ENCODE measurements around the gene TMCC1.
"Not testable (repeated sequence)": the region's sequence is repeated elsewhere in the genome, so short reads cannot be mapped to it uniquely, and the experiment has no call there.

The TMCC1 gene

GRCh38 chr3:129655291-129655700, 238.2 kb downstream of the TMCC1 start:
- Histone ChIP-seq H3K4me2 (ENCODE audit: low read length) (no peak overlapping the region), H3K4me1 (ENCODE audit: control insufficient read depth, insufficient read depth, low read length) (peaks cover 59% of the 10 kb centered on the region), H3K9ac (ENCODE audit: low read depth, low read length) (no peak overlapping the region), H3K36me3 (ENCODE audit: insufficient read depth, low read length) (peaks cover 7% of the 10 kb centered on the region), H3K9me3 (replicated peaks; ENCODE audit: low read length) (no peaks in the 10 kb centered on the region), H3K27me3 (ENCODE audit: control insufficient read depth, insufficient read depth, low read length) (no peaks in the 10 kb centered on the region), H3K4me3 (ENCODE audit: low read length) (no peak overlapping the region)

DNA sequence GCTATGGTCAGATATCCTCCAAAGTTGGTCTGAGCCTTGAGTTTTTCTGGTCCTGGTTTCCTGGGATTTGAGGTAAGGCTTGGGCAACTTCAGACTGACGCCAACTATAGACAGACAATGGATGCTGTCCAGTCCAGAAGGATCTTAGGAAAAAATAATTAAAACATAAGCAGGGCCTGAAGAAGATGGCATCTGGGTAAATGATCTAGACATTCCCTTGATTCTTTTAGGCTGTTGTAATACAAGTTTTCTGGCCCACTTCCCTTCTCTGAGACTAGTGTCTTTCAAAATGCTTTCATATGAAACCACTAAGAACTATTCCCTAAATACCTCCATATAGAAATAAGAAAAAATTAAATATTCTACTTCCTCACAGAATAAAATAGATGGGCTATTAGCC, 239.4 kb downstream of the TMCC1 start:
- Histone ChIP-seq H3K9me3 (replicated peaks; ENCODE audit: low read length) (no peaks in the 10 kb centered on the region), H3K4me1 (ENCODE audit: control insufficient read depth, insufficient read depth, low read length) (peaks cover 65% of the 10 kb centered on the region), H3K4me2 (ENCODE audit: low read length) (no peak overlapping the region), H3K27me3 (ENCODE audit: control insufficient read depth, insufficient read depth, low read length) (no peaks in the 10 kb centered on the region), H3K9ac (ENCODE audit: low read depth, low read length) (no peak overlapping the region), H3K4me3 (ENCODE audit: low read length) (no peak overlapping the region), H3K36me3 (ENCODE audit: insufficient read depth, low read length) (peaks cover 7% of the 10 kb centered on the region)

DNA sequence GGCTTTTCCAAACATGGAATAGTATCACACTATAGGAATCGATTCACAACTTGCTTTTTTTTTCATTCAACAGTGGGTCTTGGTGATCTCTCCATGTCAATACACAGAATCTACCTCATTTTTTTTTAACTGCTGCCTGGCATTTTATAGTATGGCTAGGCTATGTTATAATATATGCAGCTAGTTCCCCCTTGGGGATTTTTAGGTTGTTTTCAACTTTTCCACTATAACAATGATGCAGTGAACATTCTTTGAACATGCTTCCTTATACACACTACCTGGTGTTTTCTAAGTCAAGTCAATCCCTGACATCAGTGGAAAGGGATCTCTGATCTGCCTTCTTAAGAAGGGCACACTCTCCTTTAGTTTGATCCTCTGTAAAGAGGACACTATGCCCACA, 240.5 kb downstream of the TMCC1 start:
- H3K4me1 ChIP-seq (ENCODE audit: control insufficient read depth, insufficient read depth, low read length) = peaks cover 63% of the 10 kb centered on the region
- no peak overlapping the region for H3K4me3 ChIP-seq (ENCODE audit: low read length)
- no peak overlapping the region for H3K4me2 ChIP-seq (ENCODE audit: low read length)
- peaks cover 7% of the 10 kb centered on the region for H3K36me3 ChIP-seq (ENCODE audit: insufficient read depth, low read length)
- H3K9me3 ChIP-seq (replicated peaks; ENCODE audit: low read length) = no peaks in the 10 kb centered on the region
- no peaks in the 10 kb centered on the region for H3K27me3 ChIP-seq (ENCODE audit: control insufficient read depth, insufficient read depth, low read length)
- H3K9ac ChIP-seq (ENCODE audit: low read depth, low read length) = no peak overlapping the region

DNA sequence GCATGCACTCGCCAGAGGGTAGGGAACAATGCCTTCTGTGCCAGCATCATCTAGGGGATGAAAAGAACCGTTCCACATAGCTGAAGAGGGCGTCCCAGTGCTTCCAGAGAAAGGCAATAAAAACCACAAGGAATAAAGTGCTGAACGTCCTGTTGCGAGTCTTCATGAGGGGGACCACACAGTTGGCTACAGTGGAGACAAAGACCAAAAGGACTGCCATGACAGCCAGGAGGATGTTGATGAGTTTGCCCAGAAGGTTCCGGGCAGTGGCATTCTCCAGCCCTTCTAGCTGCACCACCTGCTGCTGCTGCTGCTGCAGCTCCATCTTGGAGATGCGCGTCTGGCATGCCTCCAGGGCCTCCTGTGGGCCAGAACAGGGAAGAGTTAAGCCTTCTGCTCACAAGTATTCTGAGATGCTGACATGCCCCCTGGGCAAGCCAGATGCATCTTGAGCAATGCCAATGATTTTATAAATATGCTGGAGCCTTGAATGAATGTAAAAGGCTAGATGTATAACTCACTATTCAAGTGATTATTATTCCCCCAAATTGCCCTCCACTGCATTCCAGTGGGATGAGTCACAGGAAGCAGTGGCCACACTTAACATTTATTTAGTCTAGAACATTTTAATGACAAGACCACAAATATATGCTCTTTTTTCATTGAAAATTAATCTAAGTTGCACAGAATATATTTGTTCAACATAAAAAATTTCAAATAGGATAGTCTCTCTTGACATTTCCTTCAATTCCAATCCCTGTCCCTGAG, 241.9 kb downstream of the TMCC1 start:
- peak overlapping the region; percentile 48 for H3K9ac ChIP-seq (ENCODE audit: low read depth, low read length)
- peak overlapping the region; percentile 13 for H3K4me3 ChIP-seq (ENCODE audit: low read length)
- peak overlapping the region; percentile 42 for H3K4me2 ChIP-seq (ENCODE audit: low read length)
- peaks cover 49% of the 10 kb centered on the region for H3K4me1 ChIP-seq (ENCODE audit: control insufficient read depth, insufficient read depth, low read length)
- peaks cover 7% of the 10 kb centered on the region for H3K36me3 ChIP-seq (ENCODE audit: insufficient read depth, low read length)
- no peaks in the 10 kb centered on the region for H3K9me3 ChIP-seq (replicated peaks; ENCODE audit: low read length)
- no peaks in the 10 kb centered on the region for H3K27me3 ChIP-seq (ENCODE audit: control insufficient read depth, insufficient read depth, low read length)

GRCh38 chr3:129650256-129650872, 243.1 kb downstream of the TMCC1 start:
- H3K9ac ChIP-seq (ENCODE audit: low read depth, low read length) = peak overlapping the region; percentile 44
- no peaks in the 10 kb centered on the region for H3K27me3 ChIP-seq (ENCODE audit: control insufficient read depth, insufficient read depth, low read length)
- H3K4me3 ChIP-seq (ENCODE audit: low read length) = no peak overlapping the region
- H3K36me3 ChIP-seq (ENCODE audit: insufficient read depth, low read length) = peaks cover 7% of the 10 kb centered on the region
- no peaks in the 10 kb centered on the region for H3K9me3 ChIP-seq (replicated peaks; ENCODE audit: low read length)
- peaks cover 45% of the 10 kb centered on the region for H3K4me1 ChIP-seq (ENCODE audit: control insufficient read depth, insufficient read depth, low read length)
- peak overlapping the region; percentile 64 for H3K4me2 ChIP-seq (ENCODE audit: low read length)

GRCh38 chr3:129648391-129648790, 245.1 kb downstream of the TMCC1 start:
- H3K9ac ChIP-seq (ENCODE audit: low read depth, low read length) = no peak overlapping the region
- H3K9me3 ChIP-seq (replicated peaks; ENCODE audit: low read length) = no peaks in the 10 kb centered on the region
- no peak overlapping the region for H3K4me3 ChIP-seq (ENCODE audit: low read length)
- H3K4me1 ChIP-seq (ENCODE audit: control insufficient read depth, insufficient read depth, low read length) = peaks cover 33% of the 10 kb centered on the region
- H3K36me3 ChIP-seq (ENCODE audit: insufficient read depth, low read length) = peaks cover 3% of the 10 kb centered on the region
- H3K4me2 ChIP-seq (ENCODE audit: low read length) = no peak overlapping the region
- no peaks in the 10 kb centered on the region for H3K27me3 ChIP-seq (ENCODE audit: control insufficient read depth, insufficient read depth, low read length)

DNA sequence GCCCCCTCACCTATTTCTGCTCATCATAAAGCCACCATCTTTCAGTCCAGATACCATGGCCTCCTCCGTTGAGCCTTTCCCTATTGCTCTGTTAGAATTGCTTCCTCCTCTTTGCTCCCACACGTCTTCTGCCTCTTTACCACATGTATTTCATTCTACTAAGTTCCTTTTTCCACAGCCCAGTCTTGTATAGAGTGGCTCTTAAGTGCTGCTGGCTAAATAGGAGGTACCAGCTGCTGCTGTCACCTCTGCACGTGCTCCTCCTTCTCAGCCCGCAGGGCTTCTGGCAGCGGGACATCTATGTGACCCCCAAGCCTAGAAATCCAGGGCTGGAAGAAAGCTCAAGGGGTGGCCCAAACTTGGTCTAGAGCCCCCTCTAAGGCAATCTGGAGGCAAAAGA, 248.2 kb downstream of the TMCC1 start:
- H3K9ac ChIP-seq (ENCODE audit: low read depth, low read length) = no peak overlapping the region
- no peaks in the 10 kb centered on the region for H3K27me3 ChIP-seq (ENCODE audit: control insufficient read depth, insufficient read depth, low read length)
- peaks cover 6% of the 10 kb centered on the region for H3K4me1 ChIP-seq (ENCODE audit: control insufficient read depth, insufficient read depth, low read length)
- no peaks in the 10 kb centered on the region for H3K9me3 ChIP-seq (replicated peaks; ENCODE audit: low read length)
- no peaks in the 10 kb centered on the region for H3K36me3 ChIP-seq (ENCODE audit: insufficient read depth, low read length)
- no peak overlapping the region for H3K4me2 ChIP-seq (ENCODE audit: low read length)
- H3K4me3 ChIP-seq (ENCODE audit: low read length) = no peak overlapping the region

GRCh38 chr3:129644836-129645235, 248.7 kb downstream of the TMCC1 start:
- Histone ChIP-seq H3K9me3 (replicated peaks; ENCODE audit: low read length) (no peaks in the 10 kb centered on the region), H3K4me2 (ENCODE audit: low read length) (no peak overlapping the region), H3K4me3 (ENCODE audit: low read length) (no peak overlapping the region), H3K9ac (ENCODE audit: low read depth, low read length) (no peak overlapping the region), H3K36me3 (ENCODE audit: insufficient read depth, low read length) (no peaks in the 10 kb centered on the region), H3K4me1 (ENCODE audit: control insufficient read depth, insufficient read depth, low read length) (peaks cover 2% of the 10 kb centered on the region), H3K27me3 (ENCODE audit: control insufficient read depth, insufficient read depth, low read length) (no peaks in the 10 kb centered on the region)

- H3K9ac ChIP-seq (ENCODE audit: low read depth, low read length); H3K4me2 ChIP-seq (ENCODE audit: low read length); H3K27me3 ChIP-seq (ENCODE audit: control insufficient read depth, insufficient read depth, low read length); H3K4me3 ChIP-seq (ENCODE audit: low read length); H3K9me3 ChIP-seq (replicated peaks; ENCODE audit: low read length); H3K4me1 ChIP-seq (ENCODE audit: control insufficient read depth, insufficient read depth, low read length); H3K36me3 ChIP-seq (ENCODE audit: insufficient read depth, low read length): not testable (repeated sequence)
Measured at GRCh38 chr3:129641567-129642260, 251.8 kb downstream of the TMCC1 start.

- not testable (repeated sequence) for H3K4me3 ChIP-seq (ENCODE audit: low read length); H3K36me3 ChIP-seq (ENCODE audit: insufficient read depth, low read length); H3K4me2 ChIP-seq (ENCODE audit: low read length); H3K9ac ChIP-seq (ENCODE audit: low read depth, low read length); H3K4me1 ChIP-seq (ENCODE audit: control insufficient read depth, insufficient read depth, low read length); H3K27me3 ChIP-seq (ENCODE audit: control insufficient read depth, insufficient read depth, low read length); H3K9me3 ChIP-seq (replicated peaks; ENCODE audit: low read length)
Measured at GRCh38 chr3:129640985-129641384, 252.5 kb downstream of the TMCC1 start.

DNA sequence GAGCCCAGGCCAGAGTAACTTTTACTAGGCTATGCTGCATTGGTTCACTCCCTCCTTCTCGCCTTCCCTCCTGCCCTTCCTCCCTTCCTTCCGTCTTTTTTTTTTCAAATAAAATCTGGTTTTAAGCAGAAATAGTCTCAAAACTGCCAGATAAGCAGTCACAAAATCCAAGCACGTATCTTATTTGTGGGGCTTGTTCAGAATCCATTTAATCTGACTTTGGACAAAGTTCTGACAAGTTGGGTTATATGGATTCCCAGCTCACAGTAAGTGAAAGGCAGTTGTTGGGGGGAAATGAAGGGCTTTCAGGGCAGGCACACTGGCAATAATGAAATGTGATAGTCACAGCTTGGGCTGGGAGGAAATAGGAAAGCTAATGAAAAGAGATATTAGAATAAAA, 255.0 kb downstream of the TMCC1 start:
- no peak overlapping the region for H3K9ac ChIP-seq (ENCODE audit: low read depth, low read length)
- H3K4me1 ChIP-seq (ENCODE audit: control insufficient read depth, insufficient read depth, low read length) = no peaks in the 10 kb centered on the region
- no peaks in the 10 kb centered on the region for H3K9me3 ChIP-seq (replicated peaks; ENCODE audit: low read length)
- H3K36me3 ChIP-seq (ENCODE audit: insufficient read depth, low read length) = no peaks in the 10 kb centered on the region
- no peak overlapping the region for H3K4me2 ChIP-seq (ENCODE audit: low read length)
- H3K4me3 ChIP-seq (ENCODE audit: low read length) = no peak overlapping the region
- no peaks in the 10 kb centered on the region for H3K27me3 ChIP-seq (ENCODE audit: control insufficient read depth, insufficient read depth, low read length)
